Glomerular endothelial cell (primary cell): Measurements from ENCODE around the gene FDXR. TPM values are rescaled to one million over a fixed set of nuclear protein-coding genes. Genes with fewer than 3 reads are reported as not detected.

Experiments used
- DNase-seq: peaks from one replicate; pipeline ENCODE4 v3.0.0-alpha.2; 2011; ENCODE audit warnings: low read depth, low spot score; ENCODE audit errors: extremely low read depth
- total RNA-seq: library from RNA; depleted of rRNA; stranded (reverse); fragments of >200 nt; gene quantifications from 2 replicates; pipeline ENCODE4 v1.2.3, GENCODE V29; 2015

Gene FDXR
- total RNA-seq, 1 donor from 2014 or later: 38.6 TPM

- no peak for DNase-seq
Observed at GRCh38 chr17:74839990-74840852, 32.6 kb downstream of the FDXR start.

GRCh38 chr17:74838274-74838673, 34.5 kb downstream of the FDXR start:
- no peak for DNase-seq

GRCh38 chr17:74836691-74837467, 35.9 kb downstream of the FDXR start:
- no peak for DNase-seq

- no peak for DNase-seq
Observed at GRCh38 chr17:74836191-74836590, 36.6 kb downstream of the FDXR start.

- no peak for DNase-seq
Observed at GRCh38 chr17:74833501-74834377, 39.1 kb downstream of the FDXR start.

GRCh38 chr17:74832421-74832820, 40.4 kb downstream of the FDXR start:
- no peak for DNase-seq

GRCh38 chr17:74831444-74832146, 41.2 kb downstream of the FDXR start:
- no peak for DNase-seq

- no peak for DNase-seq
Observed at GRCh38 chr17:74830861-74831260, 41.9 kb downstream of the FDXR start.

GRCh38 chr17:74827800-74828199, 45.0 kb downstream of the FDXR start:
- no peak for DNase-seq

GRCh38 chr17:74825952-74826719, 46.7 kb downstream of the FDXR start:
- DNase-seq: peak; percentile 18

- no peak for DNase-seq
Observed at GRCh38 chr17:74824961-74825627, 47.7 kb downstream of the FDXR start.

GRCh38 chr17:74822939-74823367, 49.8 kb downstream of the FDXR start:
- no peak for DNase-seq

GRCh38 chr17:74822335-74822938, 50.4 kb downstream of the FDXR start:
- DNase-seq: no peak

- no peak for DNase-seq
Observed at GRCh38 chr17:74821655-74822334, 51.0 kb downstream of the FDXR start.

- DNase-seq: no peak
Observed at GRCh38 chr17:74819801-74820436, 52.9 kb downstream of the FDXR start.

GRCh38 chr17:74818291-74818938, 54.4 kb downstream of the FDXR start:
- DNase-seq: no peak
